Progenitor cell of endocrine pancreas (in vitro differentiated cells): ENCODE measurements around the gene FOXC1. TPM values are rescaled to one million over a fixed set of nuclear protein-coding genes. Genes with fewer than 3 reads are reported as not detected.
A peak's percentile ranks its signal among the peaks of the same experiment; 100 is the strongest.

Experiments used
- DNase-seq: peaks from one replicate; pipeline ENCODE4 v3.0.0; 2021; ENCODE audit warnings: low spot score; ENCODE audit not compliant: unreplicated experiment
- H3K27ac Mint-ChIP-seq: 2 replicates; pipeline ENCODE4 v1.8.0; 2021; ENCODE audit warnings: mild to moderate bottlenecking, moderate library complexity, mixed read lengths
- H3K27me3 Mint-ChIP-seq: 2 replicates; pipeline ENCODE4 v1.8.0; 2021; ENCODE audit warnings: mixed read lengths
- H3K36me3 Mint-ChIP-seq: 2 replicates; pipeline ENCODE4 v1.8.0; 2022; ENCODE audit warnings: mixed read lengths; ENCODE audit not compliant: insufficient read depth
- H3K4me1 Mint-ChIP-seq: 2 replicates; pipeline ENCODE4 v1.8.0; 2021; ENCODE audit warnings: low read depth, mixed read lengths
- H3K4me3 Mint-ChIP-seq: 2 replicates; pipeline ENCODE4 v1.8.0; 2021; ENCODE audit warnings: low read depth, mild to moderate bottlenecking, moderate library complexity, mixed read lengths
- H3K9me3 Mint-ChIP-seq: 2 replicates; pipeline ENCODE4 v1.8.0; 2021; ENCODE audit warnings: low read depth, mixed read lengths
- CTCF ChIP-seq: fragments of 200-600 bp; sonication (generic); IDR thresholded peaks from one replicate; pipeline ENCODE4 v1.5.0; 2021; ENCODE audit warnings: antibody characterized with exemption, mild to moderate bottlenecking; ENCODE audit not compliant: unreplicated experiment
- total RNA-seq: library from RNA; stranded (reverse); gene quantifications from 2 replicates; pipeline ENCODE4 v1.2.1, GENCODE V29; 2021

FOXC1 gene
- total RNA-seq, 1 donor from 2014 or later: 0.46 TPM

GRCh38 chr6:1603708-1604107, 6.0 kb upstream of the FOXC1 start:
- no peaks in the 10 kb centered on the region for H3K9me3 Mint-ChIP-seq
- H3K36me3 Mint-ChIP-seq: no peaks in the 10 kb centered on the region
- peaks cover 13% of the 10 kb centered on the region for H3K4me1 Mint-ChIP-seq
- DNase-seq: no peak
- H3K4me3 Mint-ChIP-seq: no peak overlapping the region
- H3K27ac Mint-ChIP-seq: no peak overlapping the region
- peaks cover 82% of the 10 kb centered on the region for H3K27me3 Mint-ChIP-seq
- TF ChIP-seq CTCF: no peak

- Mint-ChIP-seq H3K4me3 (peak overlapping the region; percentile 46), H3K27me3 (peaks cover 83% of the 10 kb centered on the region), H3K27ac (no peak overlapping the region), H3K36me3 (no peaks in the 10 kb centered on the region), H3K9me3 (no peaks in the 10 kb centered on the region), H3K4me1 (peaks cover 13% of the 10 kb centered on the region)
- DNase-seq: peak; percentile 78
- peak; percentile 98 for TF ChIP-seq CTCF
Measured at GRCh38 chr6:1604158-1605003, 5.3 kb upstream of the FOXC1 start.

GRCh38 chr6:1605004-1605892, 4.5 kb upstream of the FOXC1 start:
- no peak for TF ChIP-seq CTCF
- H3K4me3 Mint-ChIP-seq: peak overlapping the region; percentile 44
- no peak overlapping the region for H3K27ac Mint-ChIP-seq
- DNase-seq: no peak
- peaks cover 74% of the 10 kb centered on the region for H3K27me3 Mint-ChIP-seq
- peaks cover 13% of the 10 kb centered on the region for H3K4me1 Mint-ChIP-seq
- H3K9me3 Mint-ChIP-seq: no peaks in the 10 kb centered on the region
- no peaks in the 10 kb centered on the region for H3K36me3 Mint-ChIP-seq

- Mint-ChIP-seq H3K27me3 (peaks cover 69% of the 10 kb centered on the region), H3K4me1 (peaks cover 13% of the 10 kb centered on the region), H3K9me3 (no peaks in the 10 kb centered on the region), H3K36me3 (no peaks in the 10 kb centered on the region), H3K27ac (no peak overlapping the region), H3K4me3 (peak overlapping the region; percentile 40)
- TF ChIP-seq CTCF: no peak
- DNase-seq: no peak
Measured at GRCh38 chr6:1605893-1606779, 3.6 kb upstream of the FOXC1 start.
